Fibroblast of skin of back (primary cell): ENCODE data around the gene LPCAT1. TPM values are rescaled to one million over a fixed set of nuclear protein-coding genes. Genes with fewer than 3 reads are reported as not detected.
"Not testable (repeated sequence)": the region's sequence is repeated elsewhere in the genome, so short reads cannot be mapped to it uniquely, and the experiment has no call there.

Experiments used
- DNase-seq: peaks from one replicate; pipeline ENCODE4 v3.0.0-alpha.2; 2013
- polyA plus RNA-seq, 2 experiments: library from polyadenylated mRNA; unstranded; fragments of 120-200 nt; gene quantifications; one replicate each; pipeline ENCODE4 v1.2.1, GENCODE V29; 2013; ENCODE audit not compliant: insufficient read length in 2 of 2

LPCAT1 gene
- 28.0 TPM for polyA plus RNA-seq (2013, experiment 1 of 2; ENCODE audit: insufficient read length)
- polyA plus RNA-seq (2013, experiment 2 of 2; ENCODE audit: insufficient read length), result 23.9 TPM

GRCh38 chr5:1523793-1524480 is at the start of gene LPCAT1:
LPCAT1 (minus strand) TSS chr5:1523960; CDS start chr5:1523844, 116 bp downstream.
- DNase-seq, result peak; percentile 71

GRCh38 chr5:1571875-1572274 is 48.1 kb upstream of the LPCAT1 start:
- DNase-seq, result not testable (repeated sequence)

GRCh38 chr5:1570975-1571374 is 47.2 kb upstream of the LPCAT1 start:
- DNase-seq, result no peak

- DNase-seq, result peak; percentile 84
Observed at GRCh38 chr5:1568201-1568979, 44.6 kb upstream of the LPCAT1 start.

- not testable (repeated sequence) for DNase-seq
Observed at GRCh38 chr5:1567527-1568200, 43.9 kb upstream of the LPCAT1 start.

- DNase-seq, result no peak
Observed at GRCh38 chr5:1565737-1566734, 42.3 kb upstream of the LPCAT1 start.

- DNase-seq, result no peak
Observed at GRCh38 chr5:1564824-1565736, 41.3 kb upstream of the LPCAT1 start.

GRCh38 chr5:1564182-1564748 is 40.5 kb upstream of the LPCAT1 start:
- peak; percentile 20 for DNase-seq

- no peak for DNase-seq
Observed at GRCh38 chr5:1563617-1564181, 39.9 kb upstream of the LPCAT1 start.

- no peak for DNase-seq
Observed at GRCh38 chr5:1563051-1563461, 39.3 kb upstream of the LPCAT1 start.

- no peak for DNase-seq
Observed at GRCh38 chr5:1562599-1562998, 38.8 kb upstream of the LPCAT1 start.

- DNase-seq, result no peak
Observed at GRCh38 chr5:1561402-1561929, 37.7 kb upstream of the LPCAT1 start.

GRCh38 chr5:1560499-1560898 is 36.7 kb upstream of the LPCAT1 start:
- DNase-seq, result not testable (repeated sequence)

GRCh38 chr5:1558944-1559343 is 35.2 kb upstream of the LPCAT1 start:
- DNase-seq, result no peak

GRCh38 chr5:1557114-1557873 is 33.5 kb upstream of the LPCAT1 start:
- no peak for DNase-seq

GRCh38 chr5:1555808-1556731 is 32.3 kb upstream of the LPCAT1 start:
- no peak for DNase-seq

- DNase-seq, result peak; percentile 77
Observed at GRCh38 chr5:1555011-1555807, 31.4 kb upstream of the LPCAT1 start.
